ENCODE data around the gene TPCN2. TPM values are rescaled to one million over a fixed set of nuclear protein-coding genes. Genes with fewer than 3 reads are reported as not detected.

The TPCN2 gene
- total RNA-seq, 1 experiment from 2014 or later: 16.3 TPM

- TF ChIP-seq, protein P1, sequence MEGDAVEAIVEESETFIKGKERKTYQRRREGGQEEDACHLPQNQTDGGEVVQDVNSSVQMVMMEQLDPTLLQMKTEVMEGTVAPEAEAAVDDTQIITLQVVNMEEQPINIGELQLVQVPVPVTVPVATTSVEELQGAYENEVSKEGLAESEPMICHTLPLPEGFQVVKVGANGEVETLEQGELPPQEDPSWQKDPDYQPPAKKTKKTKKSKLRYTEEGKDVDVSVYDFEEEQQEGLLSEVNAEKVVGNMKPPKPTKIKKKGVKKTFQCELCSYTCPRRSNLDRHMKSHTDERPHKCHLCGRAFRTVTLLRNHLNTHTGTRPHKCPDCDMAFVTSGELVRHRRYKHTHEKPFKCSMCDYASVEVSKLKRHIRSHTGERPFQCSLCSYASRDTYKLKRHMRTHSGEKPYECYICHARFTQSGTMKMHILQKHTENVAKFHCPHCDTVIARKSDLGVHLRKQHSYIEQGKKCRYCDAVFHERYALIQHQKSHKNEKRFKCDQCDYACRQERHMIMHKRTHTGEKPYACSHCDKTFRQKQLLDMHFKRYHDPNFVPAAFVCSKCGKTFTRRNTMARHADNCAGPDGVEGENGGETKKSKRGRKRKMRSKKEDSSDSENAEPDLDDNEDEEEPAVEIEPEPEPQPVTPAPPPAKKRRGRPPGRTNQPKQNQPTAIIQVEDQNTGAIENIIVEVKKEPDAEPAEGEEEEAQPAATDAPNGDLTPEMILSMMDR (IDR thresholded peaks at IDR 0.05; ENCODE audit: unreplicated experiment): no peak
- Mint-ChIP-seq H3K4me1 (ENCODE audit: insufficient read depth, unreplicated experiment) (peaks cover 14% of the 10 kb centered on the region), H3K27me3 (ENCODE audit: insufficient read depth, unreplicated experiment) (no peaks in the 10 kb centered on the region), H3K36me3 (ENCODE audit: insufficient read depth, unreplicated experiment) (no peaks in the 10 kb centered on the region), H3K9me3 (ENCODE audit: unreplicated experiment) (no peaks in the 10 kb centered on the region), H3K4me3 (ENCODE audit: unreplicated experiment) (no peak overlapping the region), H3K27ac (ENCODE audit: low read depth, unreplicated experiment) (no peak overlapping the region)
- no peak for DNase-seq (ENCODE audit: unreplicated experiment)
- BruUV-seq (replicated peaks): no TSS peak
- intact Hi-C loops (cut with micrococcal nuclease): loop anchor here (5.0 to 10.0 kb wide), 2 partner anchors 107 to 310 kb away; no protein-coding TSS in a partner anchor
- CTCF ChIA-PET: no interaction called here
- POLR2A ChIA-PET: no interaction called here
Measured at GRCh38 chr11:69134957-69135356, 86.2 kb downstream of the TPCN2 start.

GRCh38 chr11:69135420-69136363 is 87.0 kb downstream of the TPCN2 start:
- Mint-ChIP-seq H3K4me3 (ENCODE audit: unreplicated experiment) (no peak overlapping the region), H3K9me3 (ENCODE audit: unreplicated experiment) (no peaks in the 10 kb centered on the region), H3K27ac (ENCODE audit: low read depth, unreplicated experiment) (no peak overlapping the region), H3K4me1 (ENCODE audit: insufficient read depth, unreplicated experiment) (peaks cover 20% of the 10 kb centered on the region), H3K27me3 (ENCODE audit: insufficient read depth, unreplicated experiment) (no peaks in the 10 kb centered on the region), H3K36me3 (ENCODE audit: insufficient read depth, unreplicated experiment) (no peaks in the 10 kb centered on the region)
- CTCF ChIA-PET: no interaction called here
- POLR2A ChIA-PET: no interaction called here
- intact Hi-C loops (cut with micrococcal nuclease): loop anchor here (10.0 kb wide), 1 partner anchor 309 kb away; no protein-coding TSS in a partner anchor
- TF ChIP-seq, protein P1 (IDR thresholded peaks at IDR 0.05; ENCODE audit: unreplicated experiment): no peak
- BruUV-seq (replicated peaks): no TSS peak
- DNase-seq (ENCODE audit: unreplicated experiment): no peak

- Mint-ChIP-seq H3K36me3 (ENCODE audit: insufficient read depth, unreplicated experiment) (no peaks in the 10 kb centered on the region), H3K9me3 (ENCODE audit: unreplicated experiment) (no peaks in the 10 kb centered on the region), H3K4me1 (ENCODE audit: insufficient read depth, unreplicated experiment) (peaks cover 25% of the 10 kb centered on the region), H3K27ac (ENCODE audit: low read depth, unreplicated experiment) (no peak overlapping the region), H3K4me3 (ENCODE audit: unreplicated experiment) (no peak overlapping the region), H3K27me3 (ENCODE audit: insufficient read depth, unreplicated experiment) (no peaks in the 10 kb centered on the region)
- CTCF ChIA-PET: interaction anchor here (0.7 kb wide), 1 partner anchor 534 kb away, joined by 3 read pairs; no protein-coding TSS in a partner anchor
- DNase-seq (ENCODE audit: unreplicated experiment): no peak
- no TSS peak for BruUV-seq (replicated peaks)
- intact Hi-C loops (cut with micrococcal nuclease): loop anchor here (10.0 kb wide), 1 partner anchor 308 kb away; no protein-coding TSS in a partner anchor
- POLR2A ChIA-PET: interaction anchor here (1.0 kb wide), 1 partner anchor 543 kb away, joined by 4 read pairs; no protein-coding TSS in a partner anchor
- TF ChIP-seq, protein P1 (IDR thresholded peaks at IDR 0.05; ENCODE audit: unreplicated experiment): no peak
Measured at GRCh38 chr11:69136471-69136870, 87.7 kb downstream of the TPCN2 start.

DNA sequence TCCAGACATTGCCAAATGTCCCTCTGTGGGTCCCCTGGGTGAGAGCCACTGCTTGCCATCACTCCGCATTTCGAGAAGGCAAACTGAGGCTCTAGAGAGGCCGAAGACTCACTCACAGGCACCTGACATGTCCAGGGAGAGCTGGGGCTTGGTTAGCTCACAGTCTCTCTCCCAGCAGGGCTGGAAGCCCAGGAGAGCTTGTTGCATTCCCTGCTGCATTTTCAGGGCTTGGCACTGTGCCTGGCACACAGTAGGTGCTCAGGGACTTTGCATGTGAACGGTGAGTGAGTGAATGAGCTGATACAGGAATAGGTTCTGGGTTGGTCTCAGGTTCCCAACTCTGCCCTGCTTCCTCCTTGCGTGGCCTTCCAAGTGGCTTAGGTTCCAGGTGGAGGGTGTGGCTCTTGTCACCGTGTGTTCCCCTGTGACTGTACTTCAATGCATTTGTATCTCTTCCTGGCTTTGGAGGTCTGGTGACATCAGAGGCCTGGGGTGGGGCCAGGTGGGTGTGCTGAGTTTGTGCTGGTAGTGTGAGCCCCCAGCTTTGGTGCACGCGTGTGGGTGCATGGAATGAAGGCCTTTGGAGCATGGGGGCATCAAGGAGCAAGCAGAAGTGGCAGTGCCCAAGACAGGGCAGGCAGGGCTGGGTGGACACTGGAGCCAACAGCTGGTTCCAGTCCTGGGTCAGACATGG is 88.6 kb downstream of the TPCN2 start:
- POLR2A ChIA-PET: interaction anchor here (1.0 kb wide), 1 partner anchor 542 kb away, joined by 4 read pairs; no protein-coding TSS in a partner anchor
- no peaks in the 10 kb centered on the region for H3K27me3 Mint-ChIP-seq (ENCODE audit: insufficient read depth, unreplicated experiment)
- intact Hi-C loops (cut with micrococcal nuclease): loop anchor here (10.0 kb wide), 1 partner anchor 308 kb away; no protein-coding TSS in a partner anchor
- H3K4me1 Mint-ChIP-seq (ENCODE audit: insufficient read depth, unreplicated experiment): peaks cover 28% of the 10 kb centered on the region
- H3K27ac Mint-ChIP-seq (ENCODE audit: low read depth, unreplicated experiment): no peak overlapping the region
- no peak for DNase-seq (ENCODE audit: unreplicated experiment)
- H3K4me3 Mint-ChIP-seq (ENCODE audit: unreplicated experiment): no peak overlapping the region
- BruUV-seq (replicated peaks): no TSS peak
- TF ChIP-seq, protein P1 (IDR thresholded peaks at IDR 0.05; ENCODE audit: unreplicated experiment): no peak
- CTCF ChIA-PET: interaction anchor here (0.6 to 0.7 kb wide), 2 partner anchors 388 to 533 kb away, joined by 3 read pairs; no protein-coding TSS in a partner anchor
- H3K9me3 Mint-ChIP-seq (ENCODE audit: unreplicated experiment): no peaks in the 10 kb centered on the region
- no peaks in the 10 kb centered on the region for H3K36me3 Mint-ChIP-seq (ENCODE audit: insufficient read depth, unreplicated experiment)

Data from MCF 10A (cell line).